ENCODE measurements around the gene NAA60.

NAA60 gene

GRCh38 chr16:3443108-3444031, at the start of gene NAA60, which contains the start of gene ZNF597:
Gene NAA60 (plus strand): TSS chr16:3443680. CDS start chr16:3476228, 32,548 bp downstream.
Gene ZNF597 (minus strand): TSS chr16:3443504. CDS start chr16:3443153, 351 bp downstream.
- Mint-ChIP-seq H3K36me3 (ENCODE audit: low read depth) (peaks cover 36% of the 10 kb centered on the region), H3K27me3 (ENCODE audit: low read depth) (no peaks in the 10 kb centered on the region), H3K4me1 (ENCODE audit: low read depth) (peaks cover 10% of the 10 kb centered on the region), H3K4me3 (peak within 1 kb of the TSS; percentile 94), H3K9me3 (peaks cover 34% of the 10 kb centered on the region), H3K27ac (peak within 1 kb of the TSS; percentile 93)

- peak overlapping the region; percentile 90 for H3K4me3 Mint-ChIP-seq
- peaks cover 52% of the 10 kb centered on the region for H3K9me3 Mint-ChIP-seq
- peaks cover 23% of the 10 kb centered on the region for H3K4me1 Mint-ChIP-seq (ENCODE audit: low read depth)
- peak overlapping the region; percentile 74 for H3K27ac Mint-ChIP-seq
- no peaks in the 10 kb centered on the region for H3K27me3 Mint-ChIP-seq (ENCODE audit: low read depth)
- peaks cover 72% of the 10 kb centered on the region for H3K36me3 Mint-ChIP-seq (ENCODE audit: low read depth)
Observed at GRCh38 chr16:3400446-3400778, 43.1 kb upstream of the NAA60 start.

GRCh38 chr16:3400779-3401688, 42.4 kb upstream of the NAA60 start, which contains the start of the genes ZNF174 and ZSCAN32:
Gene ZNF174 (plus strand): TSS chr16:3401215. CDS start chr16:3402005, 790 bp downstream.
Gene ZSCAN32 (minus strand): TSS chr16:3401004. CDS start chr16:3397557, 3,447 bp downstream.
- H3K27ac Mint-ChIP-seq = peak within 1 kb of the TSS; percentile 84
- peaks cover 54% of the 10 kb centered on the region for H3K9me3 Mint-ChIP-seq
- peaks cover 71% of the 10 kb centered on the region for H3K36me3 Mint-ChIP-seq (ENCODE audit: low read depth)
- peaks cover 23% of the 10 kb centered on the region for H3K4me1 Mint-ChIP-seq (ENCODE audit: low read depth)
- H3K27me3 Mint-ChIP-seq (ENCODE audit: low read depth) = no peaks in the 10 kb centered on the region
- peak within 1 kb of the TSS; percentile 90 for H3K4me3 Mint-ChIP-seq

GRCh38 chr16:3401719-3402397, 41.6 kb upstream of the NAA60 start:
- peaks cover 71% of the 10 kb centered on the region for H3K36me3 Mint-ChIP-seq (ENCODE audit: low read depth)
- H3K9me3 Mint-ChIP-seq = peaks cover 54% of the 10 kb centered on the region
- peaks cover 20% of the 10 kb centered on the region for H3K4me1 Mint-ChIP-seq (ENCODE audit: low read depth)
- peak overlapping the region; percentile 84 for H3K27ac Mint-ChIP-seq
- no peaks in the 10 kb centered on the region for H3K27me3 Mint-ChIP-seq (ENCODE audit: low read depth)
- H3K4me3 Mint-ChIP-seq = peak overlapping the region; percentile 90

- peaks cover 1% of the 10 kb centered on the region for H3K4me1 Mint-ChIP-seq (ENCODE audit: low read depth)
- H3K9me3 Mint-ChIP-seq = peaks cover 79% of the 10 kb centered on the region
- no peak overlapping the region for H3K4me3 Mint-ChIP-seq
- H3K27ac Mint-ChIP-seq = no peak overlapping the region
- H3K27me3 Mint-ChIP-seq (ENCODE audit: low read depth) = no peaks in the 10 kb centered on the region
- H3K36me3 Mint-ChIP-seq (ENCODE audit: low read depth) = peaks cover 72% of the 10 kb centered on the region
Observed at GRCh38 chr16:3408561-3409197, 34.8 kb upstream of the NAA60 start.

GRCh38 chr16:3413730-3414379, 29.6 kb upstream of the NAA60 start:
- no peaks in the 10 kb centered on the region for H3K4me1 Mint-ChIP-seq (ENCODE audit: low read depth)
- no peaks in the 10 kb centered on the region for H3K27me3 Mint-ChIP-seq (ENCODE audit: low read depth)
- H3K36me3 Mint-ChIP-seq (ENCODE audit: low read depth) = peaks cover 24% of the 10 kb centered on the region
- H3K9me3 Mint-ChIP-seq = peaks cover 52% of the 10 kb centered on the region
- no peak overlapping the region for H3K4me3 Mint-ChIP-seq
- no peak overlapping the region for H3K27ac Mint-ChIP-seq

GRCh38 chr16:3431779-3432219, 11.7 kb upstream of the NAA60 start:
- H3K27ac Mint-ChIP-seq = peak overlapping the region; percentile 26
- H3K4me1 Mint-ChIP-seq (ENCODE audit: low read depth) = peaks cover 10% of the 10 kb centered on the region
- H3K4me3 Mint-ChIP-seq = no peak overlapping the region

GRCh38 chr16:3434373-3434772, 9.1 kb upstream of the NAA60 start:
- no peak overlapping the region for H3K27ac Mint-ChIP-seq
- H3K4me1 Mint-ChIP-seq (ENCODE audit: low read depth) = peaks cover 10% of the 10 kb centered on the region
- no peak overlapping the region for H3K4me3 Mint-ChIP-seq
- H3K9me3 Mint-ChIP-seq = peaks cover 38% of the 10 kb centered on the region
- H3K27me3 Mint-ChIP-seq (ENCODE audit: low read depth) = no peaks in the 10 kb centered on the region
- H3K36me3 Mint-ChIP-seq (ENCODE audit: low read depth) = peaks cover 46% of the 10 kb centered on the region

More at GRCh38 chr16:3431779-3432219, 11.7 kb upstream of the NAA60 start:
- peaks cover 34% of the 10 kb centered on the region for H3K36me3 Mint-ChIP-seq (ENCODE audit: low read depth)
- H3K27me3 Mint-ChIP-seq (ENCODE audit: low read depth) = no peaks in the 10 kb centered on the region
- peaks cover 34% of the 10 kb centered on the region for H3K9me3 Mint-ChIP-seq

GRCh38 chr16:3439637-3440036, 3.8 kb upstream of the NAA60 start:
- H3K27me3 Mint-ChIP-seq (ENCODE audit: low read depth) = no peaks in the 10 kb centered on the region
- peaks cover 29% of the 10 kb centered on the region for H3K9me3 Mint-ChIP-seq
- H3K27ac Mint-ChIP-seq = no peak overlapping the region
- H3K36me3 Mint-ChIP-seq (ENCODE audit: low read depth) = peaks cover 40% of the 10 kb centered on the region
- peaks cover 10% of the 10 kb centered on the region for H3K4me1 Mint-ChIP-seq (ENCODE audit: low read depth)
- no peak overlapping the region for H3K4me3 Mint-ChIP-seq

- Mint-ChIP-seq H3K27ac (peak overlapping the region; percentile 93), H3K4me3 (peak overlapping the region; percentile 94), H3K9me3 (peaks cover 31% of the 10 kb centered on the region), H3K27me3 (ENCODE audit: low read depth) (no peaks in the 10 kb centered on the region), H3K36me3 (ENCODE audit: low read depth) (peaks cover 41% of the 10 kb centered on the region), H3K4me1 (ENCODE audit: low read depth) (peaks cover 10% of the 10 kb centered on the region)
Observed at GRCh38 chr16:3444032-3444388, 530 bp downstream of the NAA60 start.

GRCh38 chr16:3454093-3454492, 10.6 kb downstream of the NAA60 start:
- H3K9me3 Mint-ChIP-seq = no peaks in the 10 kb centered on the region
- no peaks in the 10 kb centered on the region for H3K27me3 Mint-ChIP-seq (ENCODE audit: low read depth)
- peaks cover 21% of the 10 kb centered on the region for H3K36me3 Mint-ChIP-seq (ENCODE audit: low read depth)
- peaks cover 25% of the 10 kb centered on the region for H3K4me1 Mint-ChIP-seq (ENCODE audit: low read depth)
- no peak overlapping the region for H3K27ac Mint-ChIP-seq
- H3K4me3 Mint-ChIP-seq = no peak overlapping the region

- H3K4me3 Mint-ChIP-seq = peak overlapping the region; percentile 8
- peaks cover 31% of the 10 kb centered on the region for H3K4me1 Mint-ChIP-seq (ENCODE audit: low read depth)
- H3K27ac Mint-ChIP-seq = no peak overlapping the region
- peaks cover 18% of the 10 kb centered on the region for H3K36me3 Mint-ChIP-seq (ENCODE audit: low read depth)
- H3K27me3 Mint-ChIP-seq (ENCODE audit: low read depth) = no peaks in the 10 kb centered on the region
- H3K9me3 Mint-ChIP-seq = no peaks in the 10 kb centered on the region
Observed at GRCh38 chr16:3454631-3455147, 11.2 kb downstream of the NAA60 start.

Measured in T-helper 1 cell treated with Interleukin-12 subunit alpha and Interleukin-12 subunit beta and Interleukin-4 antibody, amounts not matched to agents 30 μg/mL and 1 μg/mL, for 36 hours (primary cell).